Prostate gland (tissue), 2 donors: Measurements from ENCODE around the gene KLHL29. TPM values are rescaled to one million over a fixed set of nuclear protein-coding genes. Genes with fewer than 3 reads are reported as not detected.

Experiments used
- DNase-seq: peaks from one replicate; pipeline ENCODE4 v3.0.0-alpha.2; 2019; ENCODE audit warnings: low spot score
- H3K27ac ChIP-seq, 2 donors: fragments of 200-600 bp; sonication (generic); 2 replicates each; pipeline ENCODE4 v1.5.1; 2017 to 2019
- H3K27me3 ChIP-seq: fragments of 200-600 bp; sonication (generic); replicated peaks from 2 replicates; pipeline ENCODE4 v1.5.1; 2019; ENCODE audit not compliant: insufficient read depth
- H3K36me3 ChIP-seq, 2 donors: fragments of 200-600 bp; sonication (generic); 1 replicate in 1 of 2; 2 replicates in 1 of 2; pipeline versions ENCODE4 v1.5.1 to v1.8.1; 2017 to 2019
- H3K4me1 ChIP-seq: fragments of 200-600 bp; sonication (generic); replicated peaks from 2 replicates; pipeline ENCODE4 v1.5.1; 2019
- H3K4me3 ChIP-seq, 2 donors: fragments of 200-600 bp; sonication (generic); 2 replicates each; pipeline ENCODE4 v1.5.1; 2017 to 2019
- H3K9me3 ChIP-seq: fragments of 200-600 bp; sonication (generic); 2 replicates; pipeline ENCODE4 v1.5.1; 2017
- CTCF ChIP-seq, 4 experiments: fragments of 200-600 bp in 2 of 4; fragments of 450-650 bp in 2 of 4; sonication (generic) in 2 of 4; IDR thresholded peaks; 1 replicate in 3 of 4; 2 replicates in 1 of 4; pipeline ENCODE4 v1.5.1; 2016 to 2019; ENCODE audit warnings: antibody characterized with exemption in 4 of 4, mild to moderate bottlenecking in 2 of 4, moderate library complexity in 2 of 4
- POLR2A ChIP-seq: fragments of 450-650 bp; IDR thresholded peaks from one replicate; pipeline ENCODE4 v1.6.1; 2016; ENCODE audit warnings: antibody characterized with exemption, mild to moderate bottlenecking
- POLR2AphosphoS5 ChIP-seq: sonication (generic); formaldehyde crosslinking; IDR thresholded peaks from one replicate; pipeline ENCODE4 v1.6.1; 2017; ENCODE audit warnings: antibody characterized with exemption
- WGBS: methylation state at CpG from one replicate; pipeline ENCODE4 v1.1.5; 2018; 5-methylcytosine and 5-hydroxymethylcytosine counted together
- intact Hi-C: fragments of 100-400 bp; cut with DNase I; formaldehyde crosslinking; loops from one replicate; pipeline ENCODE4 v1.14.2; 2022
- total RNA-seq, 2 donors: library from RNA; depleted of rRNA; stranded (reverse); fragments of >200 nt; gene quantifications; one replicate each; pipeline ENCODE4 v1.1.0, GENCODE V29; 2016

The KLHL29 gene
- total RNA-seq, 2 donors from 2014 or later = 23.3 to 24.8 TPM

GRCh38 chr2:23681356-23682140 is 296.6 kb downstream of the KLHL29 start:
- Histone ChIP-seq H3K4me3 (no peak overlapping the region), H3K27me3 (no peaks in the 10 kb centered on the region), H3K4me1 (no peaks in the 10 kb centered on the region), H3K9me3 (no peaks in the 10 kb centered on the region), H3K36me3 (no peaks in the 10 kb centered on the region), H3K27ac (no peak overlapping the region)
- TF ChIP-seq POLR2A (no peak), CTCF (IDR thresholded peaks at IDR 0.05) (no peak), POLR2AphosphoS5 (no peak)
- WGBS = 91% methylated on average over 15 of the region's 15 CpGs
- no peak for DNase-seq
- intact Hi-C loops = no loop called here

- TF ChIP-seq CTCF (IDR thresholded peaks at IDR 0.05) (no peak), POLR2AphosphoS5 (no peak), POLR2A (no peak)
- no peak overlapping the region for H3K27ac ChIP-seq
- no peaks in the 10 kb centered on the region for H3K36me3 ChIP-seq
- WGBS = 92% methylated on average over 11 of the region's 11 CpGs
- intact Hi-C loops = no loop called here
- H3K4me3 ChIP-seq = no peak overlapping the region
- no peak for DNase-seq
- H3K9me3 ChIP-seq = no peaks in the 10 kb centered on the region
- H3K27me3 ChIP-seq = no peaks in the 10 kb centered on the region
- H3K4me1 ChIP-seq = no peaks in the 10 kb centered on the region
Measured at GRCh38 chr2:23682481-23682880, 297.5 kb downstream of the KLHL29 start.

- whole genome bisulfite sequencing = 91% methylated on average over 7 of the region's 7 CpGs
- no peak for TF ChIP-seq POLR2A
- no peak for TF ChIP-seq CTCF (IDR thresholded peaks at IDR 0.05)
- no peak for TF ChIP-seq POLR2AphosphoS5
- intact Hi-C loops = no loop called here
- Histone ChIP-seq H3K9me3 (no peaks in the 10 kb centered on the region), H3K4me3 (no peak overlapping the region), H3K27me3 (no peaks in the 10 kb centered on the region), H3K4me1 (no peaks in the 10 kb centered on the region), H3K36me3 (no peaks in the 10 kb centered on the region), H3K27ac (no peak overlapping the region)
- DNase-seq = no peak
Measured at GRCh38 chr2:23683001-23683400, 298.0 kb downstream of the KLHL29 start.

- WGBS = 57% methylated on average over 19 of the region's 19 CpGs
- H3K9me3 ChIP-seq = no peaks in the 10 kb centered on the region
- no peak overlapping the region for H3K27ac ChIP-seq
- intact Hi-C loops = no loop called here
- no peak for DNase-seq
- H3K4me3 ChIP-seq = no peak overlapping the region
- no peaks in the 10 kb centered on the region for H3K36me3 ChIP-seq
- H3K4me1 ChIP-seq = no peaks in the 10 kb centered on the region
- H3K27me3 ChIP-seq = no peaks in the 10 kb centered on the region
- TF ChIP-seq CTCF (IDR thresholded peaks at IDR 0.05) (no peak), POLR2AphosphoS5 (no peak), POLR2A (no peak)
Measured at GRCh38 chr2:23684395-23685176, 299.6 kb downstream of the KLHL29 start.
